HG03342 (cell line): ENCODE data around the gene CACNA2D2.

ENCODE experiments used
- ATAC-seq: cut with Tn5 transposase; IDR thresholded peaks from one replicate; pipeline ENCODE4 v1.9.1; 2021; ENCODE audit warnings: mild to moderate bottlenecking, moderate library complexity; ENCODE audit not compliant: unreplicated experiment

CACNA2D2 gene

DNA sequence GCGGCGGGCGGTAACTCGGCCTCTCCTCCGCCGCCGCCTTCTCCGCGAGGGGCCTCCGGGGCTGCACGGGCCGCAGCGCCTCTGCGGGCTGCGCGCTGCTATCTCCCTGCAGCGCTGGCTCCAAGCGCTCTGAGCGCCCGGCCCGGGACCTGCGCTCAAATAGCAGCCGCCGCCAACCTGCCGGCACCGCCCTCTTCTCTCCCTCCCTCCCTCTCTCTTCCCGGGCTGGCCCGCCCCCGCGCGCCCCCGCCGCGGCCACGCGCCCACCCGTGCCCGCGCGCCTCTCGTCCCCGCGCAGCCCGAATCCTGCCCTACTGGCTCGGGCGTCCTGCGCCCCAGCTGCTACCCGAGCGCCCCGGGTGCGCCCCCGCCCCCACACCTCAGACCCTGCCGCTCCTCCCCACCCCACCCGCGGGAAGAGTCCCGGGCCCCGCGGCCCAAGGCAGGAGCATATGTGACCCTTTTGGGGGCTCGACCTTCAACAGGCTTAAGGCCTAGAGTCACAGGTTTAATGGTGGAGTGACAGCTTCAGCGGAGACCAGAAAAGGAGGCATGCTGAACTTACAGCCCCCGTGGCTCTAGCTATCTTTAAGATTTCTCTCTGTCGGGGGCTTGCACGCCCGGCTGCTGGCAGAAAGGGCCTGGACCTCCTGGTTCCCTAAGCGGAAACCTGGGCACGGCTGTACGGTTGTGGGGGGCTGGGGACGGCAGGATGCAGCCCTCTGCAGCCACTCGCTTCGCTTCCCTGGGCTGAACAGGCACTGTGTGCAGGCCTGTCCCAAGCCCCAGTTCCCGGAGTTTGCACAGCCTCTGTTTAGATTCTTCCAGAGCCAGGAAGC is at the start of gene CACNA2D2:
CACNA2D2 (minus strand) TSS at position 131 of the 839 bp plus-strand sequence. CDS start 211 bp downstream, outside the sequence.
- no peak for ATAC-seq

DNA sequence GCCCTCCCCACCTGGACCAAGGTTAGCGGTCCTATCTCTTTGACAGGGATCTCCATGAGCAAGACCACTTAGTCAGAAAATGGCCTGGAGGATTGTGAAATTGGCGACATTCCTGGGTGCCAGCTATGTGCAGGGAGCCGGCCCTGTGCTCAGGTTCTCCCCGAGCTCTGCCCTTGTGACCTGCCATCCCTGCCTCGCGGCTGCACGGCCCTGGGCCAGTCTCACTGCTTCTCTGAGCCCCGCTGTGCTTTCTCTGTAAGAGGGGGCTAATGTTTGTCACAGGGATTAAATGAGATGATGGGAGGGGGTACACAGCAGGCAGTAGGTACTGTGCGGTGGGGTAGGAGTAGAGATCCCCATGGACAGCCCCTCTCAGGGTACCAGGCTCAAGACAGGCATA is 49.2 kb upstream of the CACNA2D2 start:
- ATAC-seq: no peak

DNA sequence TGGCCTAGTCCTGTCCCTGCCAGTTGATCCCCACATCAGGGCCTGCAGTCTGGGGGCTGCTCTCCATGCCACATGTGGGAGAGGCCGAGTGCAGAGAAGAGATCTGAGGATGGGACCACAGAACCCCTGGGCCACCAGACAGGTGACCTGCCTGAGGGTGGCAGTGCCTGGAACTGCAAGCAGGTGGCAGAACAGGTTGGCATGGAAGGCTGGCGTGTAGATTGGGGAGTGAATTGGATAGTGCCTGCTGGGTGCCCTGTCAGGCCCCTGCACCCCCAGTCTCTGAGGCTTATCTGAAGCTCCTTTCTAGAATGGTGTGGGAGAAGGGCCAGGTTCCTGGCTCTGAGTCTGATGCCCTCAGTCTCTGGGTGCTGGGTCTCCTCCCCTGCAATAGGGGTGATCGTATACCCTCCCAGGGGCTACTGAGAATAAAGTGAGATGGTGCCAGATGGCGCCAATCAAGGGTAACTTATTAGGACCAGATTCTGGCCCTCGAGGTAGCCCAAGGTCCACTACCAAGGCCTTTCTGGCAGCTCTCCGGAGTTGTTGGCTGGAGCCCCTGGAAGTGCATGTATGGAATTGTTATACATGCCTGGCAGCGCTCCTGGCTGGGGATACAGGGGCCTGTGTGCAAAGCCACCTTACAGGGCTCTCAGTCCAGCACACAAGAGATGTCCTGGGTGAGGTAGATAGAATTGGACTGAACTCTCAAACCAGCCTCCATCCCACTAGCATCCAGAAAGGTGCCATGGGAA is 48.4 kb upstream of the CACNA2D2 start:
- ATAC-seq: no peak

DNA sequence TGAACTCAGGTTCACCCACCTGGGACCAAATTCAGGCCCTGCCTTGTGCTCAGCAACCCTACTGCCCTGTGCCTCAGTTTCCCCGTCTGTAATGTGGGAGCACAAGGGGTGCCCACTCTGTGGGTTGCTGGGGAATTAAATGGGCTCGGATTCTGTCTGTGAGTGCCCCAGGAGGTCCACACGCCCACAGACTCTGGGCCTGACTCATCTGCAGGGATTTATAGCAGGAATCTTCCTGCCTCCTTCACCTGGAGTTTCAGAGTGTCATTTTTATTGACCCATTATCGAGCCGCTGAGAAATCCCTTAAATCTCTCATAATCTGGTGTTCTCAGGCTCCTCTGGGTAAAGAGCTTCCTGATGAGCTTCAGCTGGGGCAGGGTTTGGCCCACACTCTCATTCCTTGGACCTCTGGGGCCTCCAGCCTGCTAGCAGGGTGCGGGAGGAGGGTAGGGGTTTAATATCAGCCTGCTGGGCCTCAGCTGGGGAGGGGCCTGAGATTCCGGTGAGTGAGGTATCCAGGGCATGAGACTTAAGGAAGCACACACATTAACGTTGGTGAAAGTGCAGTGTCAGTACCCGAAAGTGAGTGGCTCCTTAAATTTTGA is 47.7 kb upstream of the CACNA2D2 start:
- ATAC-seq: no peak

- ATAC-seq: no peak
These were observed 46.8 kb upstream of the CACNA2D2 start for GRCh38 chr3:50550079-50550736.

- no peak for ATAC-seq
These were observed 45.8 kb upstream of the CACNA2D2 start for GRCh38 chr3:50549226-50549625.

- ATAC-seq: no peak
These were observed 42.3 kb upstream of the CACNA2D2 start for GRCh38 chr3:50545781-50546180.

DNA sequence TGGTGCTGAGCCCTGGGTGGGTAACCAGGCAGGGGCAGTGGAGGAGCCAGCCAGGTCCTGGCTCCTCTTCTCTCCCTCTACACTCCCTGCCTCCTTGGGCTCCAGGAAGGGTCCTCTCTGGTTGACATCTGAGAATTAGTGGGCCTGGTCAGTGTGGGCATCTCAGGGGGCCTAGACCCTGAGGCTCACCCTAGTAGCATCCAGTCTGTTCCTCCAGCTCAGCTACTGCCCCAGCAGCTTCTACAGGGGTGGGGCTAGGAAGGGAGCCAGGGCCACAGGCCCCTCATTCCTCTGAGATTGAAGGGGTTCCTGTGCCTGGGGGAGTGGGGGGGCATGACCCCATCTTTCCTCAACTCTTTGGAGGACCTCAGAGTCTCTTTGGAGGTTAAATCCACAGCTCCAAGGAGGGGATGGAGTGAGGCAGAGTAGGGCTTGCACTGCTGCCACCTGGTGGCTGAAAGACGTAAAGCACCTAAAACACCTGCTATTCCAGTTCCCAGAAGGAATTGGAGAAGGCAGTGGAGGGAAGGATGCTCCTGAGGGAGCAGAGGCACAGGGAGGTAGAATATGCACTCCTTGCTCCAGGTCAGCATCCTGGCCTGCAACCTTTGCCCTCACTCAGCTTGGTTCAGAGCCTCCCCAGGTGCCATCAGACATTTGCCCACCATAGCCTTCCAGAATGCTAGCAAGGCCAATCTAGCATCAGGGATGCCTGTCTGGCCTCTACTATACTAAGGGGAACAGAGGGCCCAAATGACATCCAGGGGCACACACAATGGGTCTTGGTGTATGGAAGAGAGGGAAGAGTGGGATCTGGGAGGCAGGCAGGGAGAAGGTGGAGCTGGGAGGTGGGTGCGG is 39.0 kb upstream of the CACNA2D2 start:
- no peak for ATAC-seq

DNA sequence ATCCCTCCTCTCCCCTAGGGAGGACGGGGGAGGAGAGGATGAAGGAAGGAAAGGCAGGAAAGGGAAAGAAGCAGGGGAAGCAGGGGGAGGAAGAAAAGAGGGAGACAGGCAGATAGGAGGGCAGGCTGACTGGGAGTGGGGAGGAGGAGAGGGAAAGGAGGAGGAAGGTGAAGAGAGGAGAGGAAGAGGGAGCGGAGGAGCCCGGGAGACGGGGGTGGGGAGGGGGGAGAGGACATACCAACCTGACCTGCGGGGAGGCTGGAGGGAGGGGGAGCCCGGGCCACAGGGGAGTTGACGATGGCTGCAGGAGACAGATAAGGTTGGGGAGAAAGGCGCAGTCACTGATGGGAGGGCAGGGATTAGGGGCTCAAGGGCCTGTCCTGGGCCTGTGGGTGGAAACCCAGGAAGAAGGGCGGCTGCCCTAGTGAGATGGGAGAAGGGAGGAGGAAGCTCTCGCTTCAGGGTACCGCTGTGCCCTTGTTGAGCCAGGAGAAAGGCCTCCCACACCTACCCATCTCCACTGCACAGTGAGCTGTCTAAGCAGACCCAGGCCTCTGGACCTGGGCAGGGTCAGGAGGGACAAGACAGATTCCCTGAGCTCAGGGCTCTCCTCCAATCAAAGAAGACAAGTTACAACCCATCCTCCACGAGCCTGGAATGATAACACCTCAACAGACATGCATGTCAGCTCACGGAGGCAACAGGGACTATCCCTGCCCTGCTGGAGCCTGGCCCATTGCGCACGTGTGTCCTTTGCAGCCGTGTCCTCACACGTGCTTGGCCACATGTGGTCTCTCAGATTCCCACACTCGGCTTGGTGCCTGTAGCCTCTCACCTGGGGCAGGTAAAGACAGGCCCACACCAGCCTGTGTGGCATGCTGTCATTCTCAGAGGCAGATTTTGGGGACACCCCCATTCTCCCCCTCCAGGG is 36.2 kb upstream of the CACNA2D2 start:
- no peak for ATAC-seq

GRCh38 chr3:50537421-50538129 is 34.1 kb upstream of the CACNA2D2 start:
- ATAC-seq: no peak

DNA sequence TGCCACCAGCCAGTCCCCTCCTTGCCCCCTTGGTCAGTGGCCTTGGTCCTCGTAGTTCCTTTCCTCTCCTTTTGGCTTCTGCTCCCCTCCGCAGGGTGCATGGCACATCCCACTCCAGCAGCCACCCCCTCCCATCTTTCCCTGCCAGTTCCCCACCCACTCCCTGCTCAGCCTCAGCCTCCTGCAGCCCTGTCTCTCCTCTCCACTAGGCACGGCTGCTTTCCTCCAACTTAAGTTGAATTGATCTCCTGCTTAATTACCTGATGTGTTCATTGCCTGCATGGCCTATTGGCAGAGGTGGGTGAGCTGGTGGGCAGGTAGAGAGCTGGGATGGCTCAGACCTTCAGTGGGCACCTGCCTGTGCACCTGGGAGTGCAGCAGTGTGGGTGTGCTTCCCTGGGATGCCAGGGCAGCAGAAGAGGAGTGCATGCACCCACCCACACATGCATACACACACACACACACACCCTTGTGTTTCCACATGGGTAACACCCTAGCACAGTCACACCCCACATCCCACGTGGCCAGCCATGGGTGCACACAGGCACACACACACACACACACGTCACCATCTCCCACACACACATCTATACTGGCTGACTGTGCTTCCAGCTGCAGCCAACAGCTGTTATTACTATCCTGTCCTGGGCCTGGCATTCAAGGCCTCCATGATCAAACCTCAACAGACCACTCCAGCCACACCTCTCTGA is 33.2 kb upstream of the CACNA2D2 start:
- ATAC-seq: no peak

DNA sequence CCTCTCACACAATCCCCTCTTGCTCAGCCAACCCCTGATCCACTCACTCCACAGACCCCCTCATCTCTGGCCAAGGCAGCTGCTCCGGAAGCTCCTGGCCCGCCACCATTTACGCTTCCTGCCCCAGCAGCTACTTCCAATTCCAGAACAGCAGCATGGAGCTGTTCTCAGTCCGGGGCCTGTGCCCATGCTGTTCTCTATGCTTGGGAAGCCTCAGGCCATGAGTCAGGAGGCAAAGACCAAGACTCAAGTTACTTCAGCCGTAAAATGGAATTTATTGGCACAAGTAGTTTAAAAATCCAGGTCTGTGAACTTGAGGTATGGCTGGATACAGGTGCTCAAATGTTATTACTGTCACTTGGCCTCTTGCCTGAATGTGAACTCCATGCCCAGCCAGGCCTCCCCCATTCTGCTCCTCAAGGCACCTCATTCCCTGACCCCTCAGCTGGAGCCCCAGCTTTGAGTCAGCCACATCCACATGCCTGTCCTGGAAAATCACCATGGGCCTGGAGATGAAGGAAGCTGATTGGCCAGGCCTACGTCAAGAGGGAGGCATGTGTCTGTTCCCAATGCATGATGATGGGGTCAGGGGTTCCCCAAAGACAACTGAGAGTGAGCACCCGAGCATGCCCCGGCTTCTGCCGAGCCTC is 31.4 kb upstream of the CACNA2D2 start:
- no peak for ATAC-seq

DNA sequence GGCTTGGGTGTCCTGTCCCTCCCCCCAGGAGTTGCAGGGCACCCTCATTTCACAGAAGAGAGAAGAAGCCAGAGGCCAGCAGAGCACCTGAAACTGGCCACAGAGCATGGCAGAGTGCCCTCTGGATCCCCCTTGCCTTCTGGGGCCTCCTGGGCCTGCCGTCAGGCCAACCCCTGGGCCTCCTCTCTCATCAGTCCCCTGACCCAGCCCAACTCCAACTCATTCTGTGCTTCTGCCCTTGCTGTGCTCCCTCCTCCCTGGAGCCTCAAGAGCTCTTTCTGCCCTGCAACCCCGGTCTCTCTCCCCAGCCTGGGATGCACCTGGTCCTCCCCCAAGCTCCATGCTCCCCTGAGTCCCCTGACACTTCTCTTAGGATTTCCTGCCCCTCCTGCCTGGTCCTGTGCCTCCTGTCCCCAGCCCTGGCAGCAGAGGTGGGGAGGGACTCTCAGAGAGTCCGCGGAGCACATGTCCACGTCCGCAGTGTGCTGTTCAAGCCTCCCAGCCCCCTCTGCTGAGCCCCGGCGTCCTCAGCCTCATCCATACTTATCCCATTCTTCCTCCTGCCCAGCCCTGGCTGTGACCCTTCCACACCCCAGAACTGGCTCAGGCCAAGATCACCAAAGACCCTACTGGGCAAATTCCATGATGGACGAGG is 30.5 kb upstream of the CACNA2D2 start:
- ATAC-seq: no peak

- no peak for ATAC-seq
These were observed 29.9 kb upstream of the CACNA2D2 start for GRCh38 chr3:50533316-50533715.

DNA sequence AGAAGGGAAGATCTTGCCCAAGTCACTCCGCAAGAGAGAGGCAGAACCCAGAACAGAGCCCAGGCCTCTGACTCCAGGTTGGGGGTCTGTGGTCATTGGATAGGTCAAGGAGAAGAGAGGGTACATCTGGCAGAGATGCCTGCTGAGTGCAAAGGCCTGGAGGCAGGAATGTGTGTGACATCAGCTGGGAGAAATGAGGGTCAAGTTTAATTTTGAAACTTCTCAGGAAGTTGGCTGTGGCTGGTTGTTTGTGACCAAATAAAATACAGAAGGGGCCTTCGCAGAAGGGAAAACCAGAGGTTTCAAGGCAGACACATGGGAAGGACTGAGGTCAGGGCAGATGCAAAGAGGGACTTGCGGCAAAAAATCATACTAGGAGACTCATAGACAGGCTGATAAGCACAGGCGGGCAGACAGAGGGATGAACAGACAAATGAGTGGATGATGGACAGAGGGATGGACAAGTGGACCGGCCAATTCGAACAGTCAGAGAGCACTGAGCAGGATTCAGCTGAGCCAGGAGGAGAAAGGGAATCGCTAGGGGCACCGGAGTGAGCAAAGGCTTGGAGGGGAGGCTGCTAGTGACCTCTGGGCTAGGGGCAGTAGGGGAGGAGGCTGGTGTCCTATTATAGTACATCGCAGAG is 28.8 kb upstream of the CACNA2D2 start:
- no peak for ATAC-seq

DNA sequence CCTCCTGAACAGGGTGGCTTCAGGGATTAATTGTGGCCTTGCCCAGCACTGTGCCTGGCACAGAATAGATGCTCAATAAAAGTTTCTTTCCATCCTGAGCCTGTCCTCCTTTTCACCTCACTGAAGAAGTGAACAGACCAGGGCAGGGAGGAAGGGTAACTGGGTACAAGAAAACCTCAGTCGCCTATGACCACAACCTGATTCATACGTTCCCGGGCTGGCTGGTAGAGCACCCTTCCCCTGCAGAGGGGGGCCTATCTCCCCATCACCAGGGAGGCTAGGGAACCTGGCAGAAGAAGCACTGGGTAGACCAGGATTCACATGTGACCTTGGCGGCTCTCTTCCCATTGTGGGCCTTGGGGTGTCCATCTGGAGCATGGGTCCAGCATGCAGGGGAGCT is 27.8 kb upstream of the CACNA2D2 start:
- ATAC-seq: no peak
